ENCODE results near the gene OBSCN. TPM values are rescaled to one million over a fixed set of nuclear protein-coding genes. Genes with fewer than 3 reads are reported as not detected.

The OBSCN gene
- polyA plus RNA-seq, 1 donor from 2014 or later: 2.3 TPM

GRCh38 chr1:228197555-228198147, 10.2 kb upstream of the OBSCN start:
- peak overlapping the region in 1 of 4 donors; percentile 75 for H3K4me3 Mint-ChIP-seq
- no peak overlapping the region for H3K27ac Mint-ChIP-seq
- no peaks in the 10 kb centered on the region for H3K27me3 Mint-ChIP-seq
- peaks cover 17% of the 10 kb centered on the region for H3K36me3 Mint-ChIP-seq
- H3K4me1 Mint-ChIP-seq: no peaks in the 10 kb centered on the region
- H3K9me3 Mint-ChIP-seq: peaks cover 2 to 12% (median 7%) of the 10 kb centered on the region in 3 donors

GRCh38 chr1:228198977-228199590, 8.8 kb upstream of the OBSCN start:
- Mint-ChIP-seq H3K4me3 (no peak overlapping the region), H3K27me3 (no peaks in the 10 kb centered on the region), H3K36me3 (peaks cover 17% of the 10 kb centered on the region), H3K9me3 (peaks cover 2 to 12% (median 7%) of the 10 kb centered on the region in 3 donors), H3K4me1 (no peaks in the 10 kb centered on the region), H3K27ac (no peak overlapping the region)

GRCh38 chr1:228204958-228205357, 2.9 kb upstream of the OBSCN start:
- peaks cover 7% of the 10 kb centered on the region for H3K36me3 Mint-ChIP-seq
- H3K27me3 Mint-ChIP-seq: no peaks in the 10 kb centered on the region
- peak overlapping the region in 1 of 4 donors; percentile 43 for H3K4me3 Mint-ChIP-seq
- no peaks in the 10 kb centered on the region for H3K4me1 Mint-ChIP-seq
- no peak overlapping the region for H3K27ac Mint-ChIP-seq
- no peaks in the 10 kb centered on the region for H3K9me3 Mint-ChIP-seq

- no peaks in the 10 kb centered on the region for H3K4me1 Mint-ChIP-seq
- no peaks in the 10 kb centered on the region for H3K27me3 Mint-ChIP-seq
- peaks cover 1% of the 10 kb centered on the region for H3K36me3 Mint-ChIP-seq
- H3K9me3 Mint-ChIP-seq: no peaks in the 10 kb centered on the region
- H3K4me3 Mint-ChIP-seq: peak overlapping the region in 1 of 4 donors; percentile 43
- no peak overlapping the region for H3K27ac Mint-ChIP-seq
These were observed 2.1 kb upstream of the OBSCN start for GRCh38 chr1:228205526-228206436.

GRCh38 chr1:228206582-228207351, 1.1 kb upstream of the OBSCN start:
- no peak overlapping the region for H3K4me3 Mint-ChIP-seq
- no peaks in the 10 kb centered on the region for H3K27me3 Mint-ChIP-seq
- H3K9me3 Mint-ChIP-seq: no peaks in the 10 kb centered on the region
- H3K36me3 Mint-ChIP-seq: no peaks in the 10 kb centered on the region
- H3K27ac Mint-ChIP-seq: no peak overlapping the region
- H3K4me1 Mint-ChIP-seq: no peaks in the 10 kb centered on the region

GRCh38 chr1:228207381-228207810, 448 bp upstream of the OBSCN start:
- no peaks in the 10 kb centered on the region for H3K36me3 Mint-ChIP-seq
- no peaks in the 10 kb centered on the region for H3K4me1 Mint-ChIP-seq
- no peak overlapping the region for H3K27ac Mint-ChIP-seq
- no peaks in the 10 kb centered on the region for H3K9me3 Mint-ChIP-seq
- no peak overlapping the region for H3K4me3 Mint-ChIP-seq
- no peaks in the 10 kb centered on the region for H3K27me3 Mint-ChIP-seq

- Mint-ChIP-seq H3K27me3 (no peaks in the 10 kb centered on the region), H3K36me3 (no peaks in the 10 kb centered on the region), H3K9me3 (no peaks in the 10 kb centered on the region), H3K27ac (no peak overlapping the region), H3K4me1 (peaks cover 0 to 2% (median 0%) of the 10 kb centered on the region in 3 donors), H3K4me3 (no peak overlapping the region)
These were observed 1.1 kb downstream of the OBSCN start for GRCh38 chr1:228208831-228209551.

- Mint-ChIP-seq H3K9me3 (no peaks in the 10 kb centered on the region), H3K4me3 (no peak overlapping the region), H3K27ac (no peak overlapping the region), H3K4me1 (peaks cover 0 to 2% (median 0%) of the 10 kb centered on the region in 3 donors), H3K36me3 (no peaks in the 10 kb centered on the region), H3K27me3 (no peaks in the 10 kb centered on the region)
These were observed 1.8 kb downstream of the OBSCN start for GRCh38 chr1:228209657-228210056.

- H3K4me3 Mint-ChIP-seq: peak overlapping the region in 1 of 4 donors; percentile 39
- H3K4me1 Mint-ChIP-seq: peaks cover 0 to 2% (median 0%) of the 10 kb centered on the region in 3 donors
- no peaks in the 10 kb centered on the region for H3K9me3 Mint-ChIP-seq
- H3K36me3 Mint-ChIP-seq: no peaks in the 10 kb centered on the region
- H3K27me3 Mint-ChIP-seq: no peaks in the 10 kb centered on the region
- H3K27ac Mint-ChIP-seq: no peak overlapping the region
These were observed 2.3 kb downstream of the OBSCN start for GRCh38 chr1:228210076-228210651.

- Mint-ChIP-seq H3K4me3 (peak overlapping the region in 3 of 4 donors; percentile 12 to 85 (median 65)), H3K36me3 (no peaks in the 10 kb centered on the region), H3K27ac (no peak overlapping the region), H3K9me3 (no peaks in the 10 kb centered on the region), H3K27me3 (no peaks in the 10 kb centered on the region), H3K4me1 (peaks cover 0 to 2% (median 0%) of the 10 kb centered on the region in 3 donors)
These were observed 3.1 kb downstream of the OBSCN start for GRCh38 chr1:228210712-228211530.

- Mint-ChIP-seq H3K27me3 (no peaks in the 10 kb centered on the region), H3K36me3 (no peaks in the 10 kb centered on the region), H3K9me3 (no peaks in the 10 kb centered on the region), H3K4me1 (peaks cover 0 to 4% (median 0%) of the 10 kb centered on the region in 3 donors), H3K4me3 (peak overlapping the region in 3 of 4 donors; percentile 12 to 85 (median 65)), H3K27ac (no peak overlapping the region)
These were observed 3.9 kb downstream of the OBSCN start for GRCh38 chr1:228211531-228212414.

- Mint-ChIP-seq H3K9me3 (no peaks in the 10 kb centered on the region), H3K4me1 (peaks cover 0 to 4% (median 0%) of the 10 kb centered on the region in 3 donors), H3K36me3 (no peaks in the 10 kb centered on the region), H3K4me3 (no peak overlapping the region), H3K27me3 (no peaks in the 10 kb centered on the region), H3K27ac (no peak overlapping the region)
These were observed 4.6 kb downstream of the OBSCN start for GRCh38 chr1:228212415-228212965.

Measured in IgD-negative memory B cell (primary cell).